Measurements from ENCODE around the gene TXNDC11.

DNA sequence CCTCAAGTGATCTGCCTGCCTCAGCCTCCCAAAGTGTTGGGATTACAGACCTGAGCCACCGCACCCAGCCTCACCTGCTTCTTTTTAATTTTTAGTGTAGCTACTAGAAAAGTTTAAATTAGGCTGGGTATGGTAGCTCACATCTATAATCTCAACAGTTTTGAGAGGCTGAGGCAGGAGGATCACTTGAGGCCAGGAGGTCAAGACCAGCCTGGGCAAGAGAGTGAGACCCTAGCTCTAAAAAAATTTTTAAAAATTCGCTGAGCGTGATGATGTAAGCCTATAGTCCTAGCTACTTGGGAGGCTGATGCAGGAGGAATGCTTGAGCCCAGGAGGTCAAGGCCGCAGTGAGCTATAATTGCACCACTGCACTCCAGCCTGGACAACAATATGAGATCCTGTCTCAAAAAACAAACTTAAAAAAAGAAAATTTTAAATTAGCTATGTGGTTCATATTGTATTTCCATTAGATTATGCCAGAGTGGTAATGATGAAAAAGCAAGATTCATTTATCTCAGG is 34.9 kb downstream of the TXNDC11 start:
- TF ChIP-seq, protein P1, sequence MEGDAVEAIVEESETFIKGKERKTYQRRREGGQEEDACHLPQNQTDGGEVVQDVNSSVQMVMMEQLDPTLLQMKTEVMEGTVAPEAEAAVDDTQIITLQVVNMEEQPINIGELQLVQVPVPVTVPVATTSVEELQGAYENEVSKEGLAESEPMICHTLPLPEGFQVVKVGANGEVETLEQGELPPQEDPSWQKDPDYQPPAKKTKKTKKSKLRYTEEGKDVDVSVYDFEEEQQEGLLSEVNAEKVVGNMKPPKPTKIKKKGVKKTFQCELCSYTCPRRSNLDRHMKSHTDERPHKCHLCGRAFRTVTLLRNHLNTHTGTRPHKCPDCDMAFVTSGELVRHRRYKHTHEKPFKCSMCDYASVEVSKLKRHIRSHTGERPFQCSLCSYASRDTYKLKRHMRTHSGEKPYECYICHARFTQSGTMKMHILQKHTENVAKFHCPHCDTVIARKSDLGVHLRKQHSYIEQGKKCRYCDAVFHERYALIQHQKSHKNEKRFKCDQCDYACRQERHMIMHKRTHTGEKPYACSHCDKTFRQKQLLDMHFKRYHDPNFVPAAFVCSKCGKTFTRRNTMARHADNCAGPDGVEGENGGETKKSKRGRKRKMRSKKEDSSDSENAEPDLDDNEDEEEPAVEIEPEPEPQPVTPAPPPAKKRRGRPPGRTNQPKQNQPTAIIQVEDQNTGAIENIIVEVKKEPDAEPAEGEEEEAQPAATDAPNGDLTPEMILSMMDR (IDR thresholded peaks at IDR 0.05) = no peak
- TF ChIP-seq POLR2A (IDR thresholded peaks at IDR 0.05) = no peak

Measured in vagina (tissue), 2 donors.